Midbrain (tissue), 1 donor: ENCODE measurements around the gene CASP12.

ENCODE experiments used
- DNase-seq: peaks from one replicate; lab custom pipeline; 2025; lab: John Stamatoyannopoulos, UW

CASP12 gene

DNA sequence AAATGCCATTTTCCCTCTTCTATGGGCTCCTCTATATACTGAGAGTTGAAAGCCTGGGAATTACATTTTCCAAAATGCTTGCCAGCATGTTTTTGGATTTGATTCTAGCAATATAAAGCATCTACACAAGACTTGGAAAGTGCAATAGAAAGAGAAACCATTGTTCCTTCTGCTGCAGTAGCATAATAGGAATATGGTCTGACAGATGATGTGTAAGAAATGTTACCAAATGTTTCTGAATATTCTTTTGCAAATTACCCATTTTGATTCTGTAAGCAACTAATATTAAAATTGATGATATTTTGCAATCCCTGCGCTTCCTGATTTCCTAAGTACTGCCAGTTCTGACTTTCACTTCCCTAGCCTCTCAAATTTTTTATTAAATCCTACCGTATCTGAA is 61.6 kb downstream of the CASP12 start:
- no peak for DNase-seq
